ENCODE measurements around the gene PPP1R3G.

The PPP1R3G gene

DNA sequence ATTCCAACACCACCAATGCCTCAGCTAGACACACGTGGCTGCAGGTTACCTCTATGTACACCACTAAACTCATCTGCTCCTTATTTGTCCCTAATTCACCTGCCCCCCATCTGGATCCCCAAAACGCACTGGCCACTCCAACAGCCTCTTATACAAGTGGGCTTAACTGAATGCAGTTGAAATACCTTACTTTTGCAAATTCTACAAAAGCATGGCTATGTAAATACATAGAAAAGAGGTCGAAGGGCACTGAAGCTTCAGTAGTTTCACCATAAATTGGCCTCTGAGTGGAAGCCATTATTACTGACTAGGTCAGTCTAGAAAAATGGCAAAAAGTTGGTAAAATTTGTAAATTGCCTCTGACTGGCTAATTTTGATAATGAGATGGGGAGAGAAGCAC is 11.1 kb upstream of the PPP1R3G start:
- DNase-seq: no peak

DNA sequence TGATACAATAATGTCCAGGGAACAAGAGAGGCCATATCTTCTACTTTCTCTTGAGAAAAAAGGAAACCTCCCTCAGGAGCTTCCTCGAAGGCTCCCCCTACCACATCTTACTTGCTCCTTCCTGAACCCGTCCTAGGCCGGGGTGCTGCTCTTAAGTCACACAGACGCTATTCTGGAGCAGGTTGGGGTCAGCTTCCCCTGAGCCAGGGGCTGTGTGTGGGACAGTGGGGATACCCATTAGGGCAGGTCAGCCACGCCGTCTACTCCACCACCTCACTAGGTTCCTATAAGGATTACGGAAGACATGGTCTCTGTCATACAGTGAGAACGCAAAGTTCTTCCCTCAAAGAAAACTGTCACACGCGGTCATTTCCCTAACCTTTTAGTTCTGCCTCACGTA is 8.2 kb upstream of the PPP1R3G start:
- no peak for DNase-seq

DNA sequence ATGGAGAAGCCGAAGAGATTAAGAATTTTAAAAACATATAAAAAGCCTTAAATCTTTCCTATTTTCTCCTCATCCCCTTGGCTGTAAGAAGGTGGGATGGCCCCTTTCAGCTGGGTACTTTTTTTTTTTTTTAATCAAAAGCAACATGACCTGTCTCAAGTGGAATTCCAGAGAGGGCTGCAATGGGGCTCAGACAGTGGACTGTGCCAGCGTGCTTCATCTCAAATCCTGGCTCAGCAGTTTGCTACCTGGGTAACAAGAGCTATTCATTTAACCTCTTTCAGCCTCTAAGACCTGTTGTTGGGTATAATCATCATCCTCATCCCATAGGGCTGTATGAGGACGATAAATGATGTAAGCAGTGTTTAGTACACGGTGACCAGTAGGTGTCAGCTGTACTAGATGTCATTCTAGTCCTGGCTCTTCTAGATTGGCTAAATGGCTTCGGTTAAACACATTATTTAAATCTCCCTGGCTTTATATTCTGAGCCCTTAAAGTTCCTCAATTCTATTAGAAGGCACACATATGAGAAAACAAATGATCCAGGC is 6.9 kb upstream of the PPP1R3G start:
- DNase-seq: no peak

DNA sequence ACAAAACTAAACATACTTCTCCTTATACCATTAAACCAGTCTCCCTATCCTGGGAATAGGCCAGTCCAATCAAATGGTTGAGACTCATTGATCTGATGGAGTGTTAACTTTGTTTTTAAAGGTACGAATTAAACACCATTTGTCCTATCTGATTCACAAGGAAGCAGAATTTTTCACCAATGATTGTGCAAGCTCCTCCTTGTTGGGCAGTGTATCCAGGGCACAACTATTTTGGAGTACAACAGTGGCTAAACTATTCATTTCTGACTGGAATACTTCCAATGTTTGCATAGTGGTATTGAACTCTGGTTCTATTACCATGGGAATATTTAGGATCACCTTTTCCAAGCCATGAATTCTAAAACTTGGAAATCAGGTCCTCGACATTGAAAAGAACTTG is 5.4 kb upstream of the PPP1R3G start:
- DNase-seq: no peak

DNA sequence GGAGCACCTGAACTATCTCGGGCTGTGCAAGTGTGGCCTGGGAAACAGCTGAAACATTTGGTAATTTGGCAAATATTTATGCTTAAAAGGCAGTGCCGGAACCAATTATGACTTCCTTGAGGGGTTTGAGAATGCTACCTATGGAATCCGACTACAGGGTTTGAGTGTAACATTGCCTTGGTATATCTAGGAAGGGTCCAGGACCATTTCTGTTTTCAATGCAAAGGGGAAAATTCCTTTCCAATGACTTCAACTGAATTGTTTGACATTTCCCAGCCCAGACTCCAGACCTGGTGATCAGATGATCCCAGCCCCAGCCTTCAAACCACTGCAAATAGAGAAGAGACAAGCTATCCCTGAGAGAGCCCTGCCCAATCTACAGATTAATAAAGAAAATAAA is 4.6 kb upstream of the PPP1R3G start:
- no peak for DNase-seq

DNA sequence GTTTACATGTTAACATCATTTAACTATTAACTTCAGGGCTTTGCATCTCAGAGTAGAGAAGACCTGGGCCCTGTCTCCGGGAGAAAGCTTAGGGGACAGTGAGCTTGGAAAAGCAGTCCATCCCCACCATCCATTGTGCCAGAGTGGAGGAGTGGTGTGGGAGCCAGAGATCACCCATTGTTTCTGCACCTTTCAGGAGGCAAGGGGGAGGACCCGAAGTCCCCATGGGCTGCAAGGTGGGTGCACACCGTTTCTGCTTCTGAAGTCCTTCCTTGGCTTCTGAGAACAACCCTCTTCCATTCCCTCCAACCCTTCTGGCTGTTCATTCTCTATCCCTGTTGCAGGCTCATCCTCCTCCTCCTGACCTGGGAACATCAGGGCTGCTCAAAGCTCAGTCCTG is 4.0 kb upstream of the PPP1R3G start:
- no peak for DNase-seq

DNA sequence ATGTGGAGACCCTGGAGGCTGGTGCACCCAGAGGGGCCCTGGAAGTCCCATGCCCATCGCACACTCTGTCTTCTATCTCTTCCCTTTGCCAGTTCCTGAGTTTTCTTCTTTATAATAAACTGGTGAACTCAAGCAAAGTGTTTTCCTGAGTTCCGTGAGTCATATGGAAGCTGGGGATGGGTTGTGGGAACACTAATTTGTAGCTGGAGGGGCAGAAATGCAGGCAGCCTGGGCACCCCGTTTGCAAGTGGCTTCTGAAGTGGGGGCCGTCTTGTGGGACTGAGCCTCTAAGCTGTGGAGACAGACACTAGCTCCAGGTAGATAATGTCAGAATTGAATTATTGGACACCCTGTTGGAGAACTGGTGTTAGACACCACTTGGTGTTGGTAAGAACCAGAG is 3.2 kb upstream of the PPP1R3G start:
- no peak for DNase-seq

DNA sequence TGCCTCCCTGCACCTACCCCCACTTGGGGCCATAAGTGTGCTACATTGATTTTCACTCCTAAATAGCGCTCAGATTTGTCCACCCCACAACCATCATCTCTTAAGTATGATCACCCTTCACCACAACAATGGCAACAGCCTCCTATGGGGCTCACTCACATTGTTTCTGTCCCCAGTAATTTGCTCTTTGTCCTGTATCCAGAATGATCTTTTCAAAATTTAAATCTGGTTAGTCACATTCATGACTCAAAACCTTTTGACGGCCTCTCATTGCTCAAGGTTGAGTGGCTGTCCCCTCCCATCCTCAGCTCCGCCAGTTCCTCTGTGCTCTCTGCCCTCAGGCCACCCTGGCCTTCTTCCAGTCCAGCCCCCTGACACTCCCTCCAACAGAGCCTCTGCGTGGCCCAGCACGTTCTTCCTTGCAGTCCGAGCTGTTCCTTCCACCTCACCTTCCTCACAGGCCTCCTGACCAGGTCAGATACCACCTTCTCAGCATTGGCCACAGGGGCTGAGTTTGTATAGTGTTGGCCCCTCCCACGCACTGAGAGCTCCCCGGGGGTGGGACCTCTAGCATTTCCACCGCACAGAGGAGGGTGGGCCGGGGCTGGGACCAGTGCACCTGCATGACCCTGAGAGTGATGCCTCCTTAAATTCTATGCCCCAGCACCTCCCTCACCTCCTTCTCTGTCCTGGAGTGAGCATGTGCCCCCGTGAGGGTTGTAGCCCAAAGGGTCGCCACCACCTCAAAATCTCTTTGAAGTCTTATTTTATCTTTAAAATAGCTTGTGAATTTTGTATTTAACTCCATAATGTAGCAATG is 2.4 kb upstream of the PPP1R3G start:
- no peak for DNase-seq

DNA sequence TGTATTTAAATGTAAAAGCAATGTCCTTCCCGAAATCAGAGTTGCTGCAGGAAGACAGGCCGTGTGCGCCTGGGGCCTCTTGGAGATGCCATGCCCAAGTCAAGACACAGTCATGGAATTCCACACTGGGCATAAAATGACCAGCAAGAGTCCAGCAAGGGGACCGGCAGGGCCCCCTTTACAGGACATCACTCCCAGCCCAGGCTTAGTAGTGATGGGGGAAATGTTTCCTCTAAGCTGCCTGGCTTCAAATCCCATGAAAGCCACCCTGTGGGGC is 1.9 kb upstream of the PPP1R3G start:
- DNase-seq: no peak

DNA sequence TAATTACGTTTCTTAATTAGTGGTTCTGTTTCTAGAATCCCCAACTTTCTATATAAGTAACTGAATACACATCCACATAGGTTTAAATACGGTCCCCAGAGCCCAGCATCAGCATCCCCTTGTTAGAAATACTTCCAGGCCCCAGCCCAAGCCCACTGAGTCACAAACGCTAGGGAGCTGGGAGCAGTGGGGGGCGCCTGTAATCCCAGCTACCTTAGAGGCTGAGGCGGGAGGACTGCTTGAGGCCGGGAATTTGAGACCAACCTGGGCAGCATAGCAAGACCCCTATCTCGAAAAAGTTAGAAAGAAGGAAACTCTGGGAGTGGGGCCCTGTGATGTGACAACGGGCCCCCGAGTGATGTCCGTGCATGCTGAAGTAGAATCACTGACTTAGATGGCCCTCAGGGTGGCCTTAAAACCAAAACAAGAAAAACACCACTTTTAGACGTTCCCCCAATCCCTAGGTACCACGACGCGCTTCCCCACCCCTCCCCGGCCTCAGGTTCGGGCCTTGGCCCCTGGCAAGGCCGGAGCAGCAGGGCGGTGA is 1.3 kb upstream of the PPP1R3G start:
- no peak for DNase-seq

- no peak for DNase-seq
These were observed 771 bp upstream of the PPP1R3G start for GRCh38 chr6:5084360-5084780.

DNA sequence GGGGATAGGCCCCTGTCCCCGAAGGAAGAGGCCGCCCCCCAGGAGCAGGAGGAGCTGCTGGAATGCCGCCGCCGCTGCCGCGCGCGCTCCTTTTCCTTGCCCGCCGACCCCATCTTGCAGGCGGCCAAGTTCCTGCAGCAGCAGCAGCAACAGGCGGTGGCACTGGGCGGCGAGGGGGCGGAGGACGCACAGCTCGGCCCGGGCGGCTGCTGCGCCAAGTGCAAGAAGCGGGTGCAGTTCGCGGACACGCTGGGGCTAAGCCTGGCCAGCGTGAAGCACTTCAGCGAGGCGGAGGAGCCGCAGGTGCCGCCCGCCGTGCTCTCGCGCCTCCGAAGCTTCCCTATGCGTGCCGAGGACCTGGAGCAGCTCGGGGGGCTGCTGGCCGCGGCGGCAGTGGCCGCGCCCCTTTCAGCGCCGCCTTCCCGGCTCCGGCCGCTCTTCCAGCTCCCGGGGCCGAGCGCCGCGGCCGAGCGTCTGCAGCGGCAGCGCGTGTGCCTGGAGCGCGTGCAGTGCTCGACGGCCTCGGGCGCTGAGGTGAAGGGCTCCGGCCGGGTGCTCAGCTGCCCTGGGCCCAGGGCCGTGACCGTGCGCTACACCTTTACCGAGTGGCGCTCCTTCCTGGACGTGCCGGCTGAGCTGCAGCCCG is 630 bp downstream of the PPP1R3G start:
- DNase-seq: no peak

- DNase-seq: no peak
These were observed 1.3 kb downstream of the PPP1R3G start for GRCh38 chr6:5086294-5086890.

DNA sequence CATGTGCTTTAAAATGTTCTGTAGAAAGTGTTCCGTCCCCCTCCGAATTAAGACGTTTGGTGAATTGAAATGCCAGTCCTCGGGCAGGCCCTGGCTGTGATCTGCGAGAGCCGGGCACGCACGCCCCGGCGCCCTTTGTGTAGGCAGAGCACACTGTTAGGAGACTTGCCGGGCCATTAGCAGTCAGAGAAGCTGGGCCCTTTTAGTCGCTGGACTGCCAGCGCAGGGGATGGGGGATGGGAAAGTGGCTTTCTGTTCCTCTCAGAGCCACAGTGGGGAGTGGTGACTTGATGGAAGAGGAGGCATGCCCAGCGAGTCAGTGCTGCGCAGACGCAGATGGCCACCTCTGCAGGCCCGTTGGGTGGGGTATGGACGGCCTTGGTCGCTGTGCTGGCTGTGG is 2.2 kb downstream of the PPP1R3G start:
- no peak for DNase-seq

- no peak for DNase-seq
These were observed 3.6 kb downstream of the PPP1R3G start for GRCh38 chr6:5088780-5089179.

DNA sequence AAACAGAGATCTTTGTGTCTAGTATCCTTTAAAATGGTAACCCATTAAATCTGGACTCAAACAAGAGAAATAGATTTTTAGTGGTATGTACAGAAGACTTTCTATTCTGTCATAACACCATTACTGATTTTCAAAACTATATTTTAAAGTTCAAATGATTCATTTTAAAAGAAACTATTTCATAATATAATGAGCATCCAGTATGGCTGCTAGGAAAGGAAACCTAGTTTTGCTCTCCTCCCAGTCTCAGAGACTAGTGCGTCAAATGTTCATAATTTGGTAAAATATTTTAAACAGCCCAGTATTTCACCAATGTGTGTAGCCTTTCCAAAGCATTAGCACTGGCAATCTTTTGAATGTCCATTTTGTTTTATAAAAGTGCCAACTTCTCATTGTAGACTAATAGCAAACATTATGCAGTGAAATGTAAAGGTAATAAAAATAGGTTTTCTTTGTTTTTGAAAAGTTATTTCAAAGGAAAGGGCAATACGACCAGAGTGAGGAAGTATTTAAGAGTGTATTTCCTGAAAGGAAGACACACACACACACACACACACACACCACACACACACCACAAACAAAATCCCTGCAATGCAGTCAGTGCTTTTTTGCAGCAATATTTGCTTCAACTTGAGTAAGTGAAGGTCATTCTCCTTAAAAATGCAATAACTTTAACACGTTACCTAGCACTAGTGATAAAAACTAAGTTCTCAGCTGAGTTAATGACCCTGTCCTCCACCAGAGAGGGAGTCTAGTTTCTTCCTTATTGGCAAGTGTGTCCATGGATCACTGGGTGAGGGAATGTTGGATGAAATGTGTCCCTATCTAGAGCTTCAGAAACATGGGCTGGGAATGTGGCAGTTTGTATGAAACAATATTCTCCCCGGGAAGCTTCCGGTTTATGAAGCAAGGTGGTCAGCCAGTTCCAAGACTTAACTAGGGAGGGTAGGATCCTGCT is 4.6 kb downstream of the PPP1R3G start:
- DNase-seq: no peak

- DNase-seq: no peak
These were observed 5.5 kb downstream of the PPP1R3G start for GRCh38 chr6:5090603-5091002.

DNA sequence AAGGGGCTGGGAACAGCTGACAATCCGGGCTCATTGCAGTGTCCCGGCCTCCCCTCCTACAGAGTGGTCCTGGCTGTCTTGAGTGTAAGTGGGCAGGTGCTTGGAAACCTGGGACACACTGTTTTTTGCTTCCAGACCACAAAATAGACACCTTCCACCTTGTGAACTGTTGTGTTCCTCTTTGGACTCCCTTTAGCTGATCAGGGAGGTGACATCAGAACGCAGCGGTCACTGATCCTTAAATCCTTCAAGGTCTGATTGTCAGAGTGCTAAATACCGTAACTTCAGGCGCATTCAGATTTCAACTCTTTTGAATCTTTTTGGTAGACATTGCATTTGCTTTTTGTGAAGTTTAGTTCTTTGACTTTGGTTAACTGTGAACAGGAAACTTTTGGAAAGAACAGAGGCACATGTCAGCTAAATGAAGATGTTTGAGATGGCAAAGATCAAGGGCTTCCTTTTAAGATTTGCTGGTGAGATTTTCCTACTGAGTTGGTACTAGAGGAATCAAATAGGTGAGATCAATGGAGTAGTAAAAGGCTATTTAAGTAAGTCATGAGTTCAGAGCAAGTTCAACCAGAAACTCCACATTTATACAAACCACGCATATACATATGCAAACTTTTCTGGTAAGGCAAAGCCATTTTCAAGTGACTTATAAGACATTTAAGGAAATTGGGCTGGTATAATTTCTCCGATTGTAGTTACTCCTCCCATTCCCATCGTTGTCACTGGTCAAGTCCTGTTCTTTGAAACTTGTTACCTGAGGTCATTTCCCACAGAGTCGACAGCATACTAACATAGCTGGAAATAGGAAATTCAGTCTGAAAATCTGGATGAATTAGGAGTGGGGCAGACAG is 6.3 kb downstream of the PPP1R3G start:
- no peak for DNase-seq

- DNase-seq: no peak
These were observed 8.3 kb downstream of the PPP1R3G start for GRCh38 chr6:5093231-5094015.

GRCh38 chr6:5094327-5094726 is 9.2 kb downstream of the PPP1R3G start:
- no peak for DNase-seq

- DNase-seq: no peak
These were observed 10.1 kb downstream of the PPP1R3G start for GRCh38 chr6:5095236-5095635.
